Upper lobe of left lung (tissue), 4 donors: ENCODE measurements around the gene RPL28.

Experiments
- POLR2A ChIP-seq, 4 donors: fragments of 450-650 bp; IDR thresholded peaks; one replicate each; pipeline ENCODE4 v1.5.1; 2016 to 2017; ENCODE audit warnings: antibody characterized with exemption in 4 of 4, mild to moderate bottlenecking in 2 of 4
- POLR2AphosphoS5 ChIP-seq, 2 donors: sonication (generic); formaldehyde crosslinking; IDR thresholded peaks; one replicate each; pipeline ENCODE4 v1.5.1; 2017; ENCODE audit warnings: antibody characterized with exemption in 2 of 2

GRCh38 chr19:55373993-55374757 lies 11.6 kb upstream of the RPL28 start:
- TF ChIP-seq POLR2A (IDR thresholded peaks at IDR 0.05) (no peak), POLR2AphosphoS5 (IDR thresholded peaks at IDR 0.05) (no peak)
